K562 (cell line): ENCODE results near the gene OBSCN.

ENCODE experiments used
- ESRRA ChIP-seq: fragments of 450-650 bp; IDR thresholded peaks from 2 replicates; pipeline ENCODE4 v1.6.1; 2014; ENCODE audit warnings: low read depth, mild to moderate bottlenecking, moderate library complexity, borderline replicate concordance
- NCOA1 ChIP-seq: fragments of 450-650 bp; IDR thresholded peaks from 2 replicates; pipeline ENCODE4 v1.6.1; 2016; ENCODE audit warnings: low read depth
- REST ChIP-seq, 2 experiments: fragments of 450-650 bp; formaldehyde crosslinking in 1 of 2; IDR thresholded peaks; 2 replicates each; pipeline versions ENCODE4 v1.4.0 to v1.6.1; 2014 to 2020; ENCODE audit warnings: mild to moderate bottlenecking in 2 of 2, borderline replicate concordance in 1 of 2, low read depth in 1 of 2
- ZBTB8A ChIP-seq: fragments of 450-650 bp; IDR thresholded peaks from 2 replicates; pipeline ENCODE4 v1.6.1; 2018; ENCODE audit warnings: mild to moderate bottlenecking, moderate library complexity; ENCODE audit not compliant: partially characterized antibody

- TF ChIP-seq NCOA1, result no peak
- TF ChIP-seq ZBTB8A, result no peak
- TF ChIP-seq REST (IDR thresholded peaks at IDR 0.05; ENCODE audit: borderline replicate concordance), result no peak
- no peak for TF ChIP-seq REST (CRISPR knock-in tag; IDR thresholded peaks at IDR 0.05; ENCODE audit: low read depth)
- no peak for TF ChIP-seq ESRRA
Measured at GRCh38 chr1:228295201-228295600, 87.4 kb downstream of the OBSCN start.
